ENCODE data around the gene ZSWIM3. TPM values are rescaled to one million over a fixed set of nuclear protein-coding genes. Genes with fewer than 3 reads are reported as not detected.

ZSWIM3 gene
- total RNA-seq, 1 donor from 2014 or later, result 4.8 TPM

- Mint-ChIP-seq H3K4me3 (no peak overlapping the region), H3K36me3 (ENCODE audit: low read depth) (no peaks in the 10 kb centered on the region), H3K27ac (ENCODE audit: unreplicated experiment) (no peak overlapping the region), H3K4me1 (no peaks in the 10 kb centered on the region), H3K27me3 (ENCODE audit: low read depth) (peaks cover 15% of the 10 kb centered on the region), H3K9me3 (no peaks in the 10 kb centered on the region)
- TF ChIP-seq CTCF (conservative IDR thresholded peaks at IDR 0.05), result no peak
- DNase-seq (ENCODE audit: low read depth, low spot score), result no peak
These were observed 63.3 kb downstream of the ZSWIM3 start for GRCh38 chr20:45920462-45921336.

GRCh38 chr20:45921337-45922189 is 64.1 kb downstream of the ZSWIM3 start:
- Mint-ChIP-seq H3K36me3 (ENCODE audit: low read depth) (no peaks in the 10 kb centered on the region), H3K9me3 (no peaks in the 10 kb centered on the region), H3K4me1 (no peaks in the 10 kb centered on the region), H3K4me3 (no peak overlapping the region), H3K27me3 (ENCODE audit: low read depth) (peaks cover 15% of the 10 kb centered on the region), H3K27ac (ENCODE audit: unreplicated experiment) (no peak overlapping the region)
- no peak for TF ChIP-seq CTCF (conservative IDR thresholded peaks at IDR 0.05)
- DNase-seq (ENCODE audit: low read depth, low spot score), result no peak

GRCh38 chr20:45924391-45925261 is 67.2 kb downstream of the ZSWIM3 start:
- Mint-ChIP-seq H3K9me3 (no peaks in the 10 kb centered on the region), H3K27ac (ENCODE audit: unreplicated experiment) (no peak overlapping the region), H3K36me3 (ENCODE audit: low read depth) (no peaks in the 10 kb centered on the region), H3K4me3 (no peak overlapping the region), H3K27me3 (ENCODE audit: low read depth) (peaks cover 15% of the 10 kb centered on the region), H3K4me1 (no peaks in the 10 kb centered on the region)
- TF ChIP-seq CTCF (conservative IDR thresholded peaks at IDR 0.05), result no peak
- DNase-seq (ENCODE audit: low read depth, low spot score), result no peak

- Mint-ChIP-seq H3K27ac (ENCODE audit: unreplicated experiment) (no peak overlapping the region), H3K27me3 (ENCODE audit: low read depth) (peaks cover 7% of the 10 kb centered on the region), H3K9me3 (no peaks in the 10 kb centered on the region), H3K36me3 (ENCODE audit: low read depth) (no peaks in the 10 kb centered on the region), H3K4me1 (no peaks in the 10 kb centered on the region), H3K4me3 (no peak overlapping the region)
- no peak for TF ChIP-seq CTCF (conservative IDR thresholded peaks at IDR 0.05)
- DNase-seq (ENCODE audit: low read depth, low spot score), result no peak
These were observed 68.5 kb downstream of the ZSWIM3 start for GRCh38 chr20:45925821-45926506.

GRCh38 chr20:45926731-45927070 is 69.3 kb downstream of the ZSWIM3 start:
- Mint-ChIP-seq H3K4me1 (no peaks in the 10 kb centered on the region), H3K4me3 (no peak overlapping the region), H3K27ac (ENCODE audit: unreplicated experiment) (no peak overlapping the region), H3K9me3 (no peaks in the 10 kb centered on the region), H3K36me3 (ENCODE audit: low read depth) (no peaks in the 10 kb centered on the region), H3K27me3 (ENCODE audit: low read depth) (peaks cover 5% of the 10 kb centered on the region)
- no peak for TF ChIP-seq CTCF (conservative IDR thresholded peaks at IDR 0.05)
- DNase-seq (ENCODE audit: low read depth, low spot score), result no peak
